PC-3 (cell line): ENCODE results near the gene HSPB9. TPM values are rescaled to one million over a fixed set of nuclear protein-coding genes. Genes with fewer than 3 reads are reported as not detected.

Experiments used
- ATAC-seq: fragments of 200-7000 bp; cut with Tn5 transposase; 2 replicates; pipeline ENCODE4 v1.9.1; 2020; ENCODE audit warnings: mild to moderate bottlenecking, moderate library complexity
- BruUV-seq: library from RNA; stranded (reverse); fragments of 400-500 nt; replicated peaks from 2 replicates; lab custom pipeline; 2021; lab: Mats Ljungman, UMichigan
- CTCF ChIA-PET: fragments of 300-600 bp; sonication (Branson Sonifier 250); formaldehyde crosslinking; loops from one replicate; lab custom pipeline; 2022; ENCODE audit warnings: antibody characterized with exemption; lab: Charles Lee
- POLR2A ChIA-PET: fragments of 300-600 bp; sonication (Branson Sonifier 250); formaldehyde crosslinking; loops from one replicate; lab custom pipeline; 2022; ENCODE audit warnings: antibody characterized with exemption; ENCODE audit not compliant: unreplicated experiment; lab: Charles Lee
- DNase-seq: peaks from one replicate; pipeline ENCODE4 v3.0.0-alpha.2; 2015
- H2AFZ ChIP-seq: fragments of 300-600 bp; sonication (generic); 2 replicates; pipeline ENCODE4 v1.6.0; 2016; ENCODE audit warnings: antibody characterized with exemption, low read length
- H3F3A ChIP-seq: fragments of 300-600 bp; sonication (generic); one replicate; pipeline ENCODE4 v1.6.0; 2017; ENCODE audit warnings: antibody characterized with exemption, low read length, control low read depth, mild to moderate bottlenecking; ENCODE audit not compliant: unreplicated experiment
- H3K27ac ChIP-seq: fragments of 300-600 bp; sonication (generic); 2 replicates; pipeline ENCODE4 v1.5.1; 2016; ENCODE audit warnings: mild to moderate bottlenecking, low read length
- H3K27me3 ChIP-seq: fragments of 300-600 bp; sonication (generic); 2 replicates; pipeline ENCODE4 v1.6.1; 2016; ENCODE audit warnings: low read length, mixed read lengths
- H3K36me3 ChIP-seq: fragments of 300-600 bp; sonication (generic); 2 replicates; pipeline ENCODE4 v1.6.1; 2016; ENCODE audit warnings: low read depth, mixed run types, low read length, mixed read lengths
- H3K4me1 ChIP-seq: fragments of 300-600 bp; sonication (generic); 2 replicates; pipeline ENCODE4 v1.5.1; 2016; ENCODE audit warnings: low read length; ENCODE audit not compliant: insufficient read depth
- H3K4me2 ChIP-seq: fragments of 300-600 bp; sonication (generic); 2 replicates; pipeline ENCODE4 v1.6.0; 2016; ENCODE audit warnings: low read length
- H3K4me3 ChIP-seq: fragments of 300-600 bp; sonication (generic); 2 replicates; pipeline ENCODE4 v1.5.1; 2016; ENCODE audit warnings: mild to moderate bottlenecking, low read length, mixed read lengths
- H3K79me2 ChIP-seq: fragments of 300-600 bp; sonication (generic); 2 replicates; pipeline ENCODE4 v1.6.1; 2017; ENCODE audit warnings: low read length, mixed read lengths
- H3K9ac ChIP-seq: fragments of 300-600 bp; sonication (generic); 2 replicates; pipeline ENCODE4 v1.6.0; 2016; ENCODE audit warnings: mild to moderate bottlenecking, low read length
- H3K9me2 ChIP-seq: fragments of 300-600 bp; sonication (generic); replicated peaks from 2 replicates; pipeline ENCODE4 v1.6.1; 2016; ENCODE audit warnings: mixed run types, low read length, mixed read lengths
- H3K9me3 ChIP-seq: fragments of 300-600 bp; sonication (generic); 2 replicates; pipeline ENCODE4 v1.6.1; 2016; ENCODE audit warnings: low read length, mixed read lengths
- H4K20me1 ChIP-seq: fragments of 300-600 bp; sonication (generic); 2 replicates; pipeline ENCODE4 v1.6.1; 2016; ENCODE audit warnings: low read length, mixed read lengths
- EZH2 ChIP-seq: fragments of 300-600 bp; sonication (generic); IDR thresholded peaks from one replicate; pipeline ENCODE4 v1.6.1; 2017; ENCODE audit warnings: antibody characterized with exemption, mild to moderate bottlenecking, low read length; ENCODE audit not compliant: unreplicated experiment
- EZH2phosphoT487 ChIP-seq: fragments of 300-600 bp; sonication (generic); IDR thresholded peaks from 2 replicates; pipeline ENCODE4 v1.6.1; 2018; ENCODE audit warnings: mild to moderate bottlenecking, antibody characterized with exemption, low read length, borderline replicate concordance
- intact Hi-C: fragments of 100-400 bp; cut with micrococcal nuclease; formaldehyde crosslinking; loops from 2 replicates; pipeline ENCODE4 v1.9.0; 2023
- total RNA-seq: library from RNA; depleted of rRNA; stranded (reverse); fragments of >200 nt; gene quantifications from 2 replicates; pipeline ENCODE4 v1.2.3, GENCODE V29; 2014
- TF ChIP-seq, protein P1 (sequence below): fragments of 300-600 bp; sonication (generic); conservative IDR thresholded peaks from 2 replicates; pipeline ENCODE4 v1.5.1; 2017; ENCODE audit warnings: antibody characterized with exemption, low read depth, mild to moderate bottlenecking, low read length

Gene HSPB9
- total RNA-seq, 1 experiment from 2014 or later: not detected

DNA sequence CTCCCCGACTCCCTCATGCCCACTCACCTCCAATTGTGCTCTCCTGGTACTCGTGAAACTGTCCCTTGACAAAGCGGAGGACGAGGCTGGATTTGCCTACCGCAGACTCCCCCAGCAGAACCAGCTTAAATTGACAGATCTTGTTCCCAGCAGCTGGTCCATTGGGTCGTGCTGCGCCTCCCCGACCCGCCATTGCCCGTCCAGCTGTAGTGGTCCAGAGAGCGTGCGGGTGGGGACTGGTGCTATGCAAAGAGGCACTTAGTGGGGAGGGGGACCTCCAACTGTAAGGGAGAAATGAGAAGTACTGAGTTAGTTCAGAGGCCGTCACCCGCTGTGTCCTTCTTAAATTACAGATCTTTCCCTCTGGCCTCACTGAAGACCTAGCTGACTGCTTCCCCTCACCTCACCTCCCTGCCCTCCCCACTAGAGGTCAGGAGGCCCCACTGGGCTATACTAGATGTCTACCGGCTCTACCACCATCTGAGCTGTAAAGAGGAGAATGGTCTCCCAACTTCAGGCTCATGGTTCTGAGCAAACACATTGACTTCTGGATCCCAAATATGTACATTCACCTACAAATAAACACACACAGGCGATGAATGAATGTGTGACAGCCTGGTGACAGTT is 7.8 kb downstream of the HSPB9 start:
- intact Hi-C loops: no loop called here
- TF ChIP-seq, protein P1, sequence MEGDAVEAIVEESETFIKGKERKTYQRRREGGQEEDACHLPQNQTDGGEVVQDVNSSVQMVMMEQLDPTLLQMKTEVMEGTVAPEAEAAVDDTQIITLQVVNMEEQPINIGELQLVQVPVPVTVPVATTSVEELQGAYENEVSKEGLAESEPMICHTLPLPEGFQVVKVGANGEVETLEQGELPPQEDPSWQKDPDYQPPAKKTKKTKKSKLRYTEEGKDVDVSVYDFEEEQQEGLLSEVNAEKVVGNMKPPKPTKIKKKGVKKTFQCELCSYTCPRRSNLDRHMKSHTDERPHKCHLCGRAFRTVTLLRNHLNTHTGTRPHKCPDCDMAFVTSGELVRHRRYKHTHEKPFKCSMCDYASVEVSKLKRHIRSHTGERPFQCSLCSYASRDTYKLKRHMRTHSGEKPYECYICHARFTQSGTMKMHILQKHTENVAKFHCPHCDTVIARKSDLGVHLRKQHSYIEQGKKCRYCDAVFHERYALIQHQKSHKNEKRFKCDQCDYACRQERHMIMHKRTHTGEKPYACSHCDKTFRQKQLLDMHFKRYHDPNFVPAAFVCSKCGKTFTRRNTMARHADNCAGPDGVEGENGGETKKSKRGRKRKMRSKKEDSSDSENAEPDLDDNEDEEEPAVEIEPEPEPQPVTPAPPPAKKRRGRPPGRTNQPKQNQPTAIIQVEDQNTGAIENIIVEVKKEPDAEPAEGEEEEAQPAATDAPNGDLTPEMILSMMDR: no peak
- no peak for TF ChIP-seq EZH2phosphoT487
- TF ChIP-seq EZH2: no peak
- no TSS peak for BruUV-seq
- ATAC-seq (no peak), DNase-seq (no peak)
- ChIA-PET CTCF (no interaction called here), POLR2A (no interaction called here)
- Histone ChIP-seq H3K27ac (no peak overlapping the region), H3K4me1 (no peaks in the 10 kb centered on the region), H3K9me3 (no peaks in the 10 kb centered on the region), H3K4me2 (no peak overlapping the region), H3K79me2 (no peaks in the 10 kb centered on the region), H3K36me3 (no peaks in the 10 kb centered on the region), H3K4me3 (no peak overlapping the region), H3F3A (no peaks in the 10 kb centered on the region), H3K9me2 (no peaks in the 10 kb centered on the region), H3K27me3 (no peaks in the 10 kb centered on the region), H3K9ac (no peak overlapping the region), H2AFZ (no peak overlapping the region), H4K20me1 (no peaks in the 10 kb centered on the region)

DNA sequence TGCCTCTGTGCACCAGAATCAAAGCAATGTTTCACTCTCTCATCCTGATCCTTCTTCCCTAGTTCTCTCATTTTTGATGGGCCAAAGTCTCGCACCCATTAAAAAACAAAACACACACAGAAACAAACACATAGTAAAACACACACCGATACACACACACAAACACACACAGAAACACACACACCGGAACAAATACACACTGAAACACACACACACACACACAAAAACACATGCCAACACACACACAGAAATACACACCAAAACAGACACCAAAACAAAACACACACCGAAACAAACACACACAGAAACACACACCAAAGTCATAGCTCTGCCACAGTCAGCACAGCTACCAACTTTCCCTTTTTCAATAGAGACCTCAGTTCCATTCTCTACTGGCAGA is 8.6 kb downstream of the HSPB9 start:
- intact Hi-C loops: no loop called here
- BruUV-seq: no TSS peak
- Histone ChIP-seq H3K4me3 (no peak overlapping the region), H3K9ac (no peak overlapping the region), H3K9me3 (no peaks in the 10 kb centered on the region), H3K4me1 (no peaks in the 10 kb centered on the region), H3K27ac (no peak overlapping the region), H4K20me1 (no peaks in the 10 kb centered on the region), H3K9me2 (no peaks in the 10 kb centered on the region), H3K4me2 (no peak overlapping the region), H3K79me2 (no peaks in the 10 kb centered on the region), H3K27me3 (no peaks in the 10 kb centered on the region), H2AFZ (no peak overlapping the region), H3K36me3 (no peaks in the 10 kb centered on the region), H3F3A (no peaks in the 10 kb centered on the region)
- TF ChIP-seq EZH2: no peak
- TF ChIP-seq EZH2phosphoT487: no peak
- TF ChIP-seq, protein P1: no peak
- ATAC-seq: no peak
- DNase-seq: no peak
- ChIA-PET POLR2A (no interaction called here), CTCF (no interaction called here)

DNA sequence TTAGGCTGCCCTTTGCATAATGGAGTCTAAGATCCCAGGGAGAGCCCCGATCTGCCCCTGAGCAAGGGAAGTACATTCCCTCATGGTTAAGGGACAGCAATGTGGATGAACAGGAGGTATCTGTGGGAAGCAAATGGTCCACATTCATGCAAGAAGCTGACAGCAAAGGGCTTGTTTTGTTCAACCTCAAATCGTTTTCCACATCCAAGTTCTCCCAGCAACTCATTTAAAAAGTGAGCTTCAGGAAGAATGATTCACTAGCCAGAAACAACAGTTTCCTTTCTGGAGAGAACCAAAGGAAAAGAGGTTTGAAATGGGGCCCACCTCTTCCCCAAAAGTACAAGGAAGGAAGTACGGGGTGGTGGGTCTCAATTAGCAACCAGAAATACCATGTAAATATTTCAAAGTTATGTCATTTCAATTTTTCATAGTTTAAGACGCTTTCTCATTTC is 9.4 kb downstream of the HSPB9 start:
- Histone ChIP-seq H3K4me2 (no peak overlapping the region), H3K79me2 (no peaks in the 10 kb centered on the region), H3K36me3 (no peaks in the 10 kb centered on the region), H3K4me1 (no peaks in the 10 kb centered on the region), H2AFZ (no peak overlapping the region), H3K9me2 (no peaks in the 10 kb centered on the region), H4K20me1 (no peaks in the 10 kb centered on the region), H3K27ac (no peak overlapping the region), H3K9me3 (no peaks in the 10 kb centered on the region), H3K4me3 (no peak overlapping the region), H3K9ac (no peak overlapping the region), H3K27me3 (no peaks in the 10 kb centered on the region), H3F3A (no peaks in the 10 kb centered on the region)
- DNase-seq (no peak), ATAC-seq (no peak)
- TF ChIP-seq, protein P1: no peak
- TF ChIP-seq EZH2phosphoT487: no peak
- no peak for TF ChIP-seq EZH2
- intact Hi-C loops: no loop called here
- no TSS peak for BruUV-seq
- ChIA-PET CTCF (no interaction called here), POLR2A (no interaction called here)
